ENCODE data around the gene GPR61.

The GPR61 gene

DNA sequence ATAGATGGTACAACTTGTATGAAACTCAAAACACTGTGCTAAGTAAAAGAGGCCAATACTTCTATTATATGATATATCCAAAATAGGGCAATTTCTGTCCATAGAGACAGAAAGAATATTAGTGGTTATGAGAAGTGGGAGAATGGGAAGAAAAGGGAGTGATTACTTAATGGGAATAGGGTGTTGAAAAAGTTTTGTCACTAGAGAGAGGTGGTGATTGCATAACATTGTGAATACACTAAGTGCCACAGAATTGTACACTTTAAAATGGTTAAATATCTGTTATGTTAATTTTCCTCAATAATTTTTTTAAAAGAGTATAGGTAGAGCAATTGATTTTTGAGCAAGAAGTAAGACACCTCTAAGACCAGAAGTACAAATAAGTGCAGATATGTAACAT lies 50.0 kb downstream of the GPR61 start:
- H3K27me3 ChIP-seq (ENCODE audit: insufficient read depth, low read length): no peaks in the 10 kb centered on the region
- H3K4me1 ChIP-seq (ENCODE audit: insufficient read depth, low read length): no peaks in the 10 kb centered on the region
- no peak overlapping the region for H3K27ac ChIP-seq (ENCODE audit: low read length)
- H3K4me3 ChIP-seq (ENCODE audit: low read length): no peak overlapping the region
- H3K9ac ChIP-seq (ENCODE audit: low read depth, low read length): no peak overlapping the region
- no peaks in the 10 kb centered on the region for H3K9me3 ChIP-seq (ENCODE audit: insufficient read depth, low read depth, low read length)
- H3K36me3 ChIP-seq (ENCODE audit: insufficient read depth, low read depth, low read length): peaks cover 87% of the 10 kb centered on the region

DNA sequence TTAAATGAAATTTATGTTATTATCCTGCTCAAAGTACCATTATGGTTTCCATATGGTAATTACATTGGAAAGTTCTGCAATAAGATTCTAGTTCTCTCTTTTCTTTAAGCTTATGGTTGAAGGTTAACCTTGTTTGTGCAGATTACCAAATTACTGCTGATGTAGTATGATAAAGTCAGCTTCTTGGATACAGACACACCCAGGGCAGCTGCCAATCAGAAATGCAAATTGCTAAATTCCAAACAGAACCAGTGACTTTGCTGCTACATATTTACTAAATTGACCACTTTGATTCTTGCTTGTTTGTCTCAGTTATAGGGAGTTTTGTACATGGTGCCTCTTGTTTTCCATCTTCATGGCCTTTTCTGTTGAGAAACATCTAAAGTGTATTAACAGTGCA lies 53.2 kb downstream of the GPR61 start:
- no peaks in the 10 kb centered on the region for H3K27me3 ChIP-seq (ENCODE audit: insufficient read depth, low read length)
- H3K9me3 ChIP-seq (ENCODE audit: insufficient read depth, low read depth, low read length): no peaks in the 10 kb centered on the region
- H3K4me3 ChIP-seq (ENCODE audit: low read length): no peak overlapping the region
- H3K4me1 ChIP-seq (ENCODE audit: insufficient read depth, low read length): no peaks in the 10 kb centered on the region
- no peak overlapping the region for H3K27ac ChIP-seq (ENCODE audit: low read length)
- no peak overlapping the region for H3K9ac ChIP-seq (ENCODE audit: low read depth, low read length)
- peaks cover 67% of the 10 kb centered on the region for H3K36me3 ChIP-seq (ENCODE audit: insufficient read depth, low read depth, low read length)

DNA sequence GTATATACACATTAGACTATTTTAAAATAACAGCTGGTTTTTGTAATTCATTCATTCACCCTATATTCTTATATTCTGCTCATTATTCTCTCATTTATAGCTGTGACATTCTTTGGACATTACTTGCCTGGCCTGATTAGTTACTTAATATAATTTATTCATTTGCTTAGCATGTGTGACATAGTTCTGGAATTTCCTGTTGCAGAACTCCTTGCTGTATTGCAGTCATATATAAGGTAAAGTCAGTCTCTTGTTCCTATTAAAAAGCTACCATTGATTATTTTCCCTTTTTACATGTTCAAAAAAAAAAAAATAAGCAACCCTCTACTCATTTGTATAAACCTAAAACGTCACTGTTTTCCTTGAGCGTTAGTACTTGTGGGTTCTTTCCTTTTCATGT lies 55.9 kb downstream of the GPR61 start:
- Histone ChIP-seq H3K27ac (ENCODE audit: low read length) (no peak overlapping the region), H3K4me3 (ENCODE audit: low read length) (no peak overlapping the region), H3K4me1 (ENCODE audit: insufficient read depth, low read length) (no peaks in the 10 kb centered on the region; the same call in 1 of the 2 replicates), H3K36me3 (ENCODE audit: insufficient read depth, low read depth, low read length) (peaks cover 43% of the 10 kb centered on the region), H3K9ac (ENCODE audit: low read depth, low read length) (no peak overlapping the region), H3K9me3 (ENCODE audit: insufficient read depth, low read depth, low read length) (no peaks in the 10 kb centered on the region), H3K27me3 (ENCODE audit: insufficient read depth, low read length) (no peaks in the 10 kb centered on the region)

Data from iPS-20b (cell line).